Left lung (tissue), 10 donors: Measurements from ENCODE around the gene C1QTNF6. TPM values are rescaled to one million over a fixed set of nuclear protein-coding genes. Genes with fewer than 3 reads are reported as not detected.

Experiments used
- ATAC-seq: fragments of 200-7000 bp; cut with Tn5 transposase; one replicate; pipeline ENCODE4 v1.9.1; 2020; ENCODE audit warnings: moderate library complexity
- DNase-seq, 4 donors: peaks; one replicate each; pipeline ENCODE4 v3.0.0-alpha.2; 2013 to 2020
- H3K27ac ChIP-seq, 2 donors: fragments of 200-600 bp; sonication (generic) in 1 of 2; one replicate each; pipeline versions ENCODE4 v1.5.0 to v1.8.0; 2020 to 2021
- H3K27me3 ChIP-seq, 2 donors: fragments of 200-600 bp; sonication (generic) in 1 of 2; one replicate each; pipeline versions ENCODE4 v1.5.0 to v1.8.0; 2020 to 2021
- H3K36me3 ChIP-seq, 2 donors: fragments of 200-600 bp; sonication (generic) in 1 of 2; one replicate each; pipeline versions ENCODE4 v1.5.0 to v1.8.0; 2020 to 2021
- H3K4me1 ChIP-seq, 2 donors: fragments of 200-600 bp; one replicate each; pipeline ENCODE4 v1.8.0; 2021
- H3K4me3 ChIP-seq, 2 donors: fragments of 200-600 bp; sonication (generic) in 1 of 2; one replicate each; pipeline versions ENCODE4 v1.5.0 to v1.8.0; 2020 to 2021; ENCODE audit warnings: mild to moderate bottlenecking in 1 of 2
- H3K9me3 ChIP-seq, 2 donors: fragments of 200-600 bp; sonication (generic) in 1 of 2; one replicate each; pipeline versions ENCODE4 v1.5.0 to v1.8.0; 2020 to 2021
- intact Hi-C, 2 donors: fragments of 100-400 bp; cut with DNase I; formaldehyde crosslinking; loops; one replicate each; pipeline versions ENCODE4 v1.11.2 to v1.14.2; 2022
- polyA plus RNA-seq, 6 donors: library from polyadenylated mRNA; unstranded; fragments of 120-200 nt; gene quantifications; one replicate each; pipeline ENCODE4 v1.2.1, GENCODE V29; 2013; ENCODE audit not compliant: insufficient read length in 6 of 6
- total RNA-seq, 2 donors: library from RNA; stranded (reverse); fragmentation: NEBNext Ultra II Directional; extraction: Animal tissue kit (Norgen Biotek cat#: 25700); gene quantifications; one replicate each; pipeline ENCODE4 v1.2.1, GENCODE V29; 2021
- TF ChIP-seq, protein P1 (sequence below), 2 donors: fragments of 200-600 bp; sonication (generic) in 1 of 2; IDR thresholded peaks; one replicate each; pipeline versions ENCODE4 v1.5.0 to v1.8.0; 2021; ENCODE audit warnings: antibody characterized with exemption in 2 of 2
- donor health status: DM: no; HTN: yes; CAD: no.
- donor health status: DM: no; HTN: no; CAD: no.

Gene C1QTNF6
- total and polyA plus RNA-seq, 8 donors, result 7.2 to 28.8 (median 24.4) TPM

DNA sequence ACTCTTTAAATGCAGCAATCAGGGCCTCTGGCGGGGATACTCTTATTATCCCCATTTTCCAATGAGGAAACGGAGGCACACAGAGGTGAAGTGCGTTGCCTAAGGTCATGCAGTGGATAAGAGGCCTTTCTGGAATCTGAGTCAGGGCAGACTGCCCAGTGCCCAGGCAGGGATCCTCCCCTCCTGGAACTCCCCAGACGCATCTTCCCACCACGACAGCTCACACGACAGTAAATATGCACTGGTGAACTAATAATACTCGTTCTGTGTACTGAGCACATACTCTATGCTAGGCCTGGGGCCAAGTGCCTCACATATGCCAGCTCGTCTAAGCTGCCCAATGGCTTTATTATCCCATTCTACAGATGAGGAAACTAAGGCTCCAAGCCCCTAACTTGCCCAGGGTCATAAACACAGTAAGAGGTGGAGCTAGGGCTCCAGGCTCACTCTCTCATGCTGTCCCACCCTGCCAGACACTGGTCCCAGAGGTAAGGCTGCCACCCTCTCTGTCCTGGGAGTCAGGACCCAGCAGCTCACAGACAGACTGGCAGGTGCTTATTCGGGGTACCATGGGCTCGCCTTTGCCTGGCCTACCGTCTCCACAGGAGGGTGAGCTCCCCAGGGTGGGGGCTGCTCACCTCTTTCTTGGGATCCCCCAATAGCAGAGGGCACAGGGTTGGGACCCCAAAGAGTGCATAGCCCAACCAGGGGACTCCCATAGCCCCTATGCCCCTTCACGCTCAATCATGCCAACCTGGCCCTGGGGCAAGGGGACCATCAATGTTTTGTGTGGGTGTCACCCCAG, 40.7 kb downstream of the C1QTNF6 start:
- Histone ChIP-seq H3K4me1 (peaks cover 0 to 5% of the 10 kb centered on the region in 2 donors), H3K27ac (no peak overlapping the region), H3K9me3 (peaks cover 0 to 2% of the 10 kb centered on the region in 2 donors), H3K27me3 (peaks cover 0 to 8% of the 10 kb centered on the region in 2 donors), H3K4me3 (peak overlapping the region in 1 of 2 donors; percentile 7), H3K36me3 (no peaks in the 10 kb centered on the region)
- TF ChIP-seq, protein P1, sequence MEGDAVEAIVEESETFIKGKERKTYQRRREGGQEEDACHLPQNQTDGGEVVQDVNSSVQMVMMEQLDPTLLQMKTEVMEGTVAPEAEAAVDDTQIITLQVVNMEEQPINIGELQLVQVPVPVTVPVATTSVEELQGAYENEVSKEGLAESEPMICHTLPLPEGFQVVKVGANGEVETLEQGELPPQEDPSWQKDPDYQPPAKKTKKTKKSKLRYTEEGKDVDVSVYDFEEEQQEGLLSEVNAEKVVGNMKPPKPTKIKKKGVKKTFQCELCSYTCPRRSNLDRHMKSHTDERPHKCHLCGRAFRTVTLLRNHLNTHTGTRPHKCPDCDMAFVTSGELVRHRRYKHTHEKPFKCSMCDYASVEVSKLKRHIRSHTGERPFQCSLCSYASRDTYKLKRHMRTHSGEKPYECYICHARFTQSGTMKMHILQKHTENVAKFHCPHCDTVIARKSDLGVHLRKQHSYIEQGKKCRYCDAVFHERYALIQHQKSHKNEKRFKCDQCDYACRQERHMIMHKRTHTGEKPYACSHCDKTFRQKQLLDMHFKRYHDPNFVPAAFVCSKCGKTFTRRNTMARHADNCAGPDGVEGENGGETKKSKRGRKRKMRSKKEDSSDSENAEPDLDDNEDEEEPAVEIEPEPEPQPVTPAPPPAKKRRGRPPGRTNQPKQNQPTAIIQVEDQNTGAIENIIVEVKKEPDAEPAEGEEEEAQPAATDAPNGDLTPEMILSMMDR (IDR thresholded peaks at IDR 0.05), result no peak
- ATAC-seq, result no peak
- intact Hi-C loops, result no loop called here
- DNase-seq, result peak in 1 of 4 donors; percentile 39

DNA sequence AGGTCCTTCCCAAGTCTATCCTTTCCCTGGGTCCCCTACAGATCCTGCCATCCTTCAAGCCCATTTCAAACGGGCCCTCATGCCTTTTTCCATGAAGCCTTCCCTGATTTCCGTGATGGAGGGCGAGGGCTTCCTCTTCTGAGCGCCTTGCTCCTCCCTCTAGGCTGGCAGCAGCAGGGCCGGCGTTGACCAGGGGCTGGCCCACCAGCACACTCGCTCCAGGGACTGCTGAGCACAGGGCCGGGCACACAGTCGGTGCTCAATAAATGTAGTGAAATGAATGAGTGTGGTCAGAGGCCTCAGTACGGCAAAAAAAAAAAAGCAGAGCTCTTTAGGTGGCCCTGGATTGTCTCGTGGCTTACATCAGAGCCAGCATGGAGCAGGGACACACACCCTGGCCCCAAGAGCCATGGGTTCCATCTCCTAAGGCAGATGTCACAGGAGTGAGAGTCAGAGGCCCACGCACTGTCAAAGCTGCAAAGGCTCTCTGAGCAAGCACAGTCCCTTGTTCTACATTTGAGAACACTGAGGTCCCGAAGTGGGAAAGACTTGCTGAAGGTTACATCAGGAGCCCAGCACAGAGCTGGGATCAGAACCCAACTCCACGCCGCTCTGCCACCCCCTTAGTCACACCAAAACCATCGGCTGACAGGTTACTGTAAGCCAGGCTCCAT, 41.4 kb downstream of the C1QTNF6 start:
- DNase-seq, result peak in 1 of 4 donors; percentile 51
- intact Hi-C loops, result no loop called here
- peaks cover 0 to 8% of the 10 kb centered on the region in 2 donors for H3K27me3 ChIP-seq
- peaks cover 0 to 5% of the 10 kb centered on the region in 2 donors for H3K4me1 ChIP-seq
- H3K4me3 ChIP-seq, result no peak overlapping the region
- ATAC-seq, result no peak
- H3K9me3 ChIP-seq, result peaks cover 0 to 2% of the 10 kb centered on the region in 2 donors
- H3K36me3 ChIP-seq, result no peaks in the 10 kb centered on the region
- TF ChIP-seq, protein P1 (IDR thresholded peaks at IDR 0.05), result no peak
- H3K27ac ChIP-seq, result no peak overlapping the region

DNA sequence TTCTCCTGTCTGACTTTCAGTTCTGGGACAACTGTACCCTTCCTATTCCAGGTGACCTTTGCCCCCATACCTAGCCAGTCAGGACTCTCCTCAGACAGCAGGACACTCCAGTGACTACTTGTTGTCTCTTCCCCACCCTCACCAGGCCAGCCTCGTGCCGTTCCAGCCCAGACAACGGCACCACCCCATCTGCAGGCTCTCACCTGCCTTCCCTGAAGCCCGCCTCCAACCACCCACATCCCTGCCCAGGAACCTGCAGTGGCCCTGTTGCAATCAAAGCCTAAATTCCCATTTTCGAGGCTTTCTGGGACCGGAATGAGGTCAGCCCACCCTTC, 42.0 kb downstream of the C1QTNF6 start:
- Histone ChIP-seq H3K4me1 (peaks cover 0 to 5% of the 10 kb centered on the region in 2 donors), H3K27me3 (peaks cover 0 to 8% of the 10 kb centered on the region in 2 donors), H3K9me3 (peaks cover 0 to 2% of the 10 kb centered on the region in 2 donors), H3K27ac (no peak overlapping the region), H3K4me3 (no peak overlapping the region), H3K36me3 (no peaks in the 10 kb centered on the region)
- intact Hi-C loops, result no loop called here
- DNase-seq (peak in 1 of 4 donors; percentile 71), ATAC-seq (no peak)
- TF ChIP-seq, protein P1 (IDR thresholded peaks at IDR 0.05), result no peak

GRCh38 chr22:37145180-37146050, 42.6 kb downstream of the C1QTNF6 start:
- Histone ChIP-seq H3K9me3 (no peaks in the 10 kb centered on the region), H3K36me3 (no peaks in the 10 kb centered on the region), H3K4me3 (no peak overlapping the region), H3K4me1 (peaks cover 0 to 5% of the 10 kb centered on the region in 2 donors), H3K27ac (no peak overlapping the region), H3K27me3 (peaks cover 0 to 8% of the 10 kb centered on the region in 2 donors)
- intact Hi-C loops, result no loop called here
- no peak for ATAC-seq
- DNase-seq, result peak in 1 of 4 donors; percentile 17
- TF ChIP-seq, protein P1 (IDR thresholded peaks at IDR 0.05), result no peak
